ENCODE results near the gene TANC2. TPM values are rescaled to one million over a fixed set of nuclear protein-coding genes. Genes with fewer than 3 reads are reported as not detected.
A peak's percentile ranks its signal among the peaks of the same experiment; 100 is the strongest.

TANC2 gene
- total RNA-seq, 3 donors from 2014 or later: 8.2 to 30.3 (median 20.2) TPM

DNA sequence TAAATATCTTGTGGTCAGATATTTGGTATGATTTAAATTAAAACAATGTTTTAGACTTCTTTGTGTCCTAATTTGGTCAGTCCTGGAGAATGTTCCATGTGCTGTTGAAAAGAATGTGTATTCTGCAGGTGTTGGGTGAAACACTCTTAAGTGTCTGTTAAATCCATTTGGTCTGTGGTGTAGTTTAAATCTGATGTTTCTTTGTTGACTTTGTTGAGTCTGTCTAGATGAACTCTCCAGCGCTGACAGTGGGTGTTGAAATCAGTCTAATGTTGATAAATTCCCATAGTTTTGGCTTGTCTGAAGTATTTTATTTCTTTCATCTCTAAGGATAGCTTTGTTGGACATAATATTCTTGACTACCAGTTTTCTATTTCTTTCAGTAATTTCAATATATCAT, 18.8 kb downstream of the TANC2 start:
- no peaks in the 10 kb centered on the region for H3K4me1 ChIP-seq (ENCODE audit: low read depth)
- intact Hi-C loops (cut with DNase I, micrococcal nuclease): no loop called here
- H3K4me3 ChIP-seq: no peak overlapping the region
- no peaks in the 10 kb centered on the region for H3K36me3 ChIP-seq (ENCODE audit: low read depth)
- ATAC-seq (no peak), DNase-seq (no peak)
- TF ChIP-seq, protein P1, sequence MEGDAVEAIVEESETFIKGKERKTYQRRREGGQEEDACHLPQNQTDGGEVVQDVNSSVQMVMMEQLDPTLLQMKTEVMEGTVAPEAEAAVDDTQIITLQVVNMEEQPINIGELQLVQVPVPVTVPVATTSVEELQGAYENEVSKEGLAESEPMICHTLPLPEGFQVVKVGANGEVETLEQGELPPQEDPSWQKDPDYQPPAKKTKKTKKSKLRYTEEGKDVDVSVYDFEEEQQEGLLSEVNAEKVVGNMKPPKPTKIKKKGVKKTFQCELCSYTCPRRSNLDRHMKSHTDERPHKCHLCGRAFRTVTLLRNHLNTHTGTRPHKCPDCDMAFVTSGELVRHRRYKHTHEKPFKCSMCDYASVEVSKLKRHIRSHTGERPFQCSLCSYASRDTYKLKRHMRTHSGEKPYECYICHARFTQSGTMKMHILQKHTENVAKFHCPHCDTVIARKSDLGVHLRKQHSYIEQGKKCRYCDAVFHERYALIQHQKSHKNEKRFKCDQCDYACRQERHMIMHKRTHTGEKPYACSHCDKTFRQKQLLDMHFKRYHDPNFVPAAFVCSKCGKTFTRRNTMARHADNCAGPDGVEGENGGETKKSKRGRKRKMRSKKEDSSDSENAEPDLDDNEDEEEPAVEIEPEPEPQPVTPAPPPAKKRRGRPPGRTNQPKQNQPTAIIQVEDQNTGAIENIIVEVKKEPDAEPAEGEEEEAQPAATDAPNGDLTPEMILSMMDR (IDR thresholded peaks at IDR 0.05): no peak
- peaks cover 19% of the 10 kb centered on the region for H3K9me3 ChIP-seq

DNA sequence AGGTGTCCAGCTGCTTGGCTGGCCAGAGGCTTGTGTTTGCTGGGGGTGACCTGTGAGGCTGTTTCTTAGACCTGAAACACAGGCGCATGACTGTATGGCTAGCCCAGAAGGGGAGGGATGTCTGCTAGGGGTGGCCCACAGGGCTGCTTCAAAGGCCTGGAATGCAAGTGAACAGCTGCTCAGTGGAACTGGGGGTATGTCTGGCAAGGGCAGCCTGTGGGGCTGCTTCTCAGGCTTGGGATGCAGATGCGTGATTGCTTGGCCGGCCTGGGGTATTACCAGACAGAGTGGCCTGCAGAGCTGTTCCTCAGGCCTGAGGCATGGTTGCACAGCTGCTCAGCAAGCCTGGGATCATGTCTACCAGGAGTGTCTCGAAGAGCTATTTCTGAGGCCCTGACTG, 20.5 kb downstream of the TANC2 start:
- TF ChIP-seq, protein P1 (IDR thresholded peaks at IDR 0.05): no peak
- H3K36me3 ChIP-seq (ENCODE audit: low read depth): no peaks in the 10 kb centered on the region
- intact Hi-C loops (cut with DNase I, micrococcal nuclease): no loop called here
- DNase-seq (no peak), ATAC-seq (no peak)
- peaks cover 19% of the 10 kb centered on the region for H3K9me3 ChIP-seq
- H3K4me1 ChIP-seq (ENCODE audit: low read depth): no peaks in the 10 kb centered on the region
- H3K4me3 ChIP-seq: no peak overlapping the region

DNA sequence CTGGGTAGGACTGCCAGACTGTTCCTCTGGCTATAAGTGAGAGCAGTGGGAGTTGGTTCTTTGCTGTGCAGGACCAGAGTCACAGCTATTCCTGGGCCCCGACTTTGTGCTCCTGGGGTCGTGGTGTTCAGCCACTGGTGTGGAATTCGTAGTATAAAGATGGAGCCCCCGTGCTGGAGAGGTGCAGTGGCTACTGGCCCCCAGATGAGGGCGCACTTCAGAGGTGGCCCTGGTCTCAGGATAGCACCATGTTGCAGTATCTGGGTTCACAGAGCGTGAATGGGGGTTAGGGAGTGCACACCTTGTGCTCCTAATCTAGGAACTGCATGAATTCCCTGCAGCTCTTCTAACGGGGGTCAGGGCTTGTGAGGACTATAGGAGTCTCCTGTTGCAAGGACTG, 21.1 kb downstream of the TANC2 start:
- intact Hi-C loops (cut with DNase I, micrococcal nuclease): no loop called here
- DNase-seq: no peak
- H3K9me3 ChIP-seq: peaks cover 19% of the 10 kb centered on the region
- no peak overlapping the region for H3K4me3 ChIP-seq
- no peaks in the 10 kb centered on the region for H3K36me3 ChIP-seq (ENCODE audit: low read depth)
- no peak for ATAC-seq
- no peaks in the 10 kb centered on the region for H3K4me1 ChIP-seq (ENCODE audit: low read depth)
- TF ChIP-seq, protein P1 (IDR thresholded peaks at IDR 0.05): no peak

DNA sequence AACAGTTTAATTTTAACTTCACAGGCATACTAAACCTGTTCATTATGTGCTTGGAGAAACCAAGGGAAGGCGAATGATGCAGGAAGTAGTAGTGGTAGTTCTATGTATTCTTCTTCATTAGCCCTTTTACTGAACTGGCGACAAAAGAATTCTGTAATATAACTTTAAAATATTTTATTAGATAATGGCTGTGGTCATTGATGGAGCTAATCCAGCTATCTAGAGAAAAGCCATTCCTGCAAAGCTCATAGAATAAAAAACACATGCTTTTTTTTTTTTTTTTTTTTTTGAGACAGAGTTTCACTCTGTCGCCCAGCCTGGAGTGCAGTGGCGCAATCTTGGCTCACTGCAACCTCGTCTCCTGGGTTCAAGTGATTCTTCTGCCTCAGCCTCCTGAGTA, 23.5 kb downstream of the TANC2 start:
- no peak for DNase-seq
- Histone ChIP-seq H3K36me3 (ENCODE audit: low read depth) (no peaks in the 10 kb centered on the region), H3K4me3 (no peak overlapping the region), H3K9me3 (peaks cover 8% of the 10 kb centered on the region), H3K4me1 (ENCODE audit: low read depth) (no peaks in the 10 kb centered on the region)
- intact Hi-C loops (cut with DNase I, micrococcal nuclease): no loop called here
- ATAC-seq: no peak
- TF ChIP-seq, protein P1 (IDR thresholded peaks at IDR 0.05): no peak

DNA sequence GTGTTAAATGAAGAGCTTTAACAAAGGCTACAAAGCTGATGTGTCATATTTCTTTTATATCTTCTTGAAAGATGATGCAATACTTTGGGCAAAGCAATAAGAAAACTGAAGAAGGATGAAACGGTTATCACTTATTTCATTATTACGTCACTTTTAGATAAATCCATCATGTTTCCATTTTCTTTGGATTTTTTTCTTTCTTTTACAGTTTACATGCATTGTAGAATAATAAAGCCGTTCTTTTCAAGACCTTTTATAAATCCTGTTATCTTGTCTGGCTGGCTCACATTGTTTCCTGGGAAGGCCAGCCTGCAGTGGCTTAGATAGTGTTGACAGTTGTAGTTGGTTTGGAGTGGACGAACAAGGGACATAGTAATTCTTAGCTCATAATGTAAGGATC, 28.9 kb downstream of the TANC2 start:
- TF ChIP-seq, protein P1 (IDR thresholded peaks at IDR 0.05): no peak
- H3K4me1 ChIP-seq (ENCODE audit: low read depth): no peaks in the 10 kb centered on the region
- no peaks in the 10 kb centered on the region for H3K9me3 ChIP-seq
- intact Hi-C loops (cut with DNase I, micrococcal nuclease): loop anchor here in 1 of 2 donors (10.0 kb wide), 1 partner anchor 410 kb away; no protein-coding TSS in a partner anchor
- ATAC-seq (no peak), DNase-seq (no peak)
- H3K36me3 ChIP-seq (ENCODE audit: low read depth): no peaks in the 10 kb centered on the region
- H3K4me3 ChIP-seq: no peak overlapping the region

DNA sequence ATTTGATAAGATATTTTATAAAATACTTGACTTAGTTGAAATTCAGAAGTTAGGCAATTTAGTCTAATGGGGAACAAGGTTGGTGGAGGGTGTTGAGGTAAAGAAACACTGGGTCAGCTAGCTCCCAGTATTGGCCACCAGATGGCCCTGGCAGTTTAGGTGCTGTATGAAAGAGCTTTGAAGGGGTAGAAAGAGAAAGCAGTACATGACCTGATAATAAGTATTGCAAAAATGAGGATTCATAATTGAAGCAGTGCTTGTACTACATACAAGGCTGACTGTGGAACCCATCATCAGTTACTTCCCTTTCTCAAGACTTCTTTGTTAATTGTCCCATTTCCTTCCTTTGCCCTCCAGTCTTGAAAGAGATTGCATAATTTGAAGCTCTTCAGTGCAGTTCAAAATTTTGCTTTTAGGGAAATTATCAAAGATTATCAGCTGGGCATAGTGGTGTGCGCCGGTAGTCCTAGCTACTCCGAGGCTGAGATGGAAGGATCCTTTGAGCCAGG, 29.4 kb downstream of the TANC2 start:
- ATAC-seq (peak; percentile 24), DNase-seq (peak in 2 of 3 donors; percentile 36 to 62)
- Histone ChIP-seq H3K4me3 (no peak overlapping the region), H3K9me3 (no peaks in the 10 kb centered on the region), H3K4me1 (ENCODE audit: low read depth) (no peaks in the 10 kb centered on the region), H3K36me3 (ENCODE audit: low read depth) (no peaks in the 10 kb centered on the region)
- intact Hi-C loops (cut with DNase I, micrococcal nuclease): loop anchor here in 1 of 2 donors (10.0 kb wide), 1 partner anchor 409 kb away; no protein-coding TSS in a partner anchor
- TF ChIP-seq, protein P1 (IDR thresholded peaks at IDR 0.05): no peak
